Heart left ventricle (tissue), 13 donors: ENCODE measurements around the gene SUGCT.

Source experiments
- POLR2A ChIP-seq, 2 donors: fragments of 450-650 bp; IDR thresholded peaks; one replicate each; pipeline ENCODE4 v1.6.1; 2017; ENCODE audit warnings: antibody characterized with exemption in 2 of 2, mild to moderate bottlenecking in 2 of 2, moderate library complexity in 2 of 2
- TF ChIP-seq, protein P1 (sequence below), 12 donors: fragments of 200-600 bp; sonication (generic) in 4 of 12; IDR thresholded peaks; one replicate each; pipeline versions ENCODE4 v1.5.0 to v1.8.0; 2018 to 2022; ENCODE audit warnings: antibody characterized with exemption in 12 of 12, mild to moderate bottlenecking in 5 of 12
- donor health status: ischemic (EF 13 %, LVEDD 7.1; RV severe dilation, severe dysfunction).
- donor health status: DM: no; HTN: yes; CAD: no.
- donor health status: DM: no; HTN: no; CAD: no.
- donor health status: ischemic (EF 25% LVEDD 6.9; RV normal size, moderate dysfunction).
- donor health status: ischemic (EF 25% LVEDD 5.7; RV mildly dilated, moderate dysfunction).
- donor health status: ischemic (EF 35%, LVEDD 5.7; RV mildly dilated, moderate dysfunction).
- donor health status: nonischemic (EF 11% LVEDD 7.7; RV severe dilation, severe dysfunction).
- donor health status: DM: yes; HTN: yes; CAD: no.
- donor health status: PGD.
- donor health status: ischemic (EF 29% LVEDD 5.4; RV normal size, mild dysfunction).
- donor health status: nonischemic (EF 23%, LVEDD 6.1; RV moderate dilation, normal function).

DNA sequence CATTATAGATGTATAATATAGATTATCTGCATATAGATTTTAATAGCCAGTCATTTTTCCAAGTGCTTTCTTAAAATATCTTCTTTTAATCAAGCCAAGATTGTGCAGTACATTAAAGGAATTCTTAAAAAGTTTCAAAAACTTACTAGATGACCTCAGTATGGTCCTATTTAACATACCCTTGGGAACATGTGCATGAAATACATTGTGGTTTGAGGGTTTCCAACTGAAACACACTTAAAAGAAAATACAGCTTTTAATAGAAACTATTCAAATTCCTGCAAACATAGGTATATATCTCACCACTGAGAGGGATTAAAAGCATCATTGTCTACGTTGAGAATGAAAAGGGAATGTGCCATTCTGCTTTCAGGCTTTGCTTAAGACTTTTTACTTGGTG is 364.9 kb downstream of the SUGCT start:
- TF ChIP-seq, protein P1, sequence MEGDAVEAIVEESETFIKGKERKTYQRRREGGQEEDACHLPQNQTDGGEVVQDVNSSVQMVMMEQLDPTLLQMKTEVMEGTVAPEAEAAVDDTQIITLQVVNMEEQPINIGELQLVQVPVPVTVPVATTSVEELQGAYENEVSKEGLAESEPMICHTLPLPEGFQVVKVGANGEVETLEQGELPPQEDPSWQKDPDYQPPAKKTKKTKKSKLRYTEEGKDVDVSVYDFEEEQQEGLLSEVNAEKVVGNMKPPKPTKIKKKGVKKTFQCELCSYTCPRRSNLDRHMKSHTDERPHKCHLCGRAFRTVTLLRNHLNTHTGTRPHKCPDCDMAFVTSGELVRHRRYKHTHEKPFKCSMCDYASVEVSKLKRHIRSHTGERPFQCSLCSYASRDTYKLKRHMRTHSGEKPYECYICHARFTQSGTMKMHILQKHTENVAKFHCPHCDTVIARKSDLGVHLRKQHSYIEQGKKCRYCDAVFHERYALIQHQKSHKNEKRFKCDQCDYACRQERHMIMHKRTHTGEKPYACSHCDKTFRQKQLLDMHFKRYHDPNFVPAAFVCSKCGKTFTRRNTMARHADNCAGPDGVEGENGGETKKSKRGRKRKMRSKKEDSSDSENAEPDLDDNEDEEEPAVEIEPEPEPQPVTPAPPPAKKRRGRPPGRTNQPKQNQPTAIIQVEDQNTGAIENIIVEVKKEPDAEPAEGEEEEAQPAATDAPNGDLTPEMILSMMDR (IDR thresholded peaks at IDR 0.05): no peak
- TF ChIP-seq POLR2A (IDR thresholded peaks at IDR 0.05): no peak
